Measurements from ENCODE around the gene KIAA1586.
"Not testable (repeated sequence)": the region's sequence is repeated elsewhere in the genome, so short reads cannot be mapped to it uniquely, and the experiment has no call there.

The KIAA1586 gene

DNA sequence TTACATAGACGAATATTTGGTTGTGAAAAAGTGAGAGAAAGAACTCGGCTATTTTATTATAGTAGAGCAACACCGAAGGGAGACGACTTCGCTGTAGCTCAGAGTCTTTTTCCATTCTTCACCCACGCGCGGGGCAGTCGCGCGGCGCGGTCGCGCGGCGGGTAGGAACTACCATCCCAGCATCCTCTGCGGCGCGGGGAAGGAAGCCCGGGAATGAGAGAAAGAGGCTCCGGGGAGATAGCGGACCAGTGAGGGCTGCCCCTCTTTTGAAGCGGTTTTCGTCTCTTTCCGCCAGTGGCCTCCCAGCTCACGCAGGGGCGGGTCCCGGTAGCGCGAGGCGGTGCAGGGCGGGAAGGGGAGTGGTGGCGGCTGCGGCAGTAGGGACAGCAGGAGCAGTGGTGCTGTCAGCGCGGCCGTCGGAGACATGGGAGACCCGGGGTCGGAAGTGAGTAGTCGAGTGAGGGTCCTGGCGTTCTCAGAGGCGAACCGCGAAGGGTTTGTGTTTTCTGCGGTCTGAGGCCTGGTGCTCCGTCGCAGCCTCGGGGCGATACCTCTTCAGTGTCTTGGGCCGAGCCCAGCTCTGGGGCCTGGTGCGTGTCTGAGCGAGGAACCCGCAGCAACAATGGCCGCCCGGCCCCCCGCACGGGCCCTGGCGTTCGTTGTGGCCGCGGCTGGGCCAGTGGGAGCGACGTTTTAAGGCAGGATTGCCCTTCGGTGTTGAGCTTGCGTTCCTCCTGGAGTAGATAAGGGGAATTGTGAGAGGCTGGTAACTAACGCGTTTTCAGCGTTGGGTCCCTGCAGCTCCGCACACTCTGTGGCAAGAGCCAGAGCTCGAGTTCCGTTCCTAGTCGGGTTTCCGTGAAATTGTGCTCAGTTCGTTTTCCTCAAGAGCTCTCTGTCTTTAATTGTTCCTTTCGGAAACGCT, at the start of gene KIAA1586:
TSS of gene KIAA1586 (plus strand) at position 362 of the 925 bp plus-strand sequence. CDS start at position 425, 63 bp downstream.
- DNase-seq (ENCODE audit: low spot score) = peak; percentile 70

DNA sequence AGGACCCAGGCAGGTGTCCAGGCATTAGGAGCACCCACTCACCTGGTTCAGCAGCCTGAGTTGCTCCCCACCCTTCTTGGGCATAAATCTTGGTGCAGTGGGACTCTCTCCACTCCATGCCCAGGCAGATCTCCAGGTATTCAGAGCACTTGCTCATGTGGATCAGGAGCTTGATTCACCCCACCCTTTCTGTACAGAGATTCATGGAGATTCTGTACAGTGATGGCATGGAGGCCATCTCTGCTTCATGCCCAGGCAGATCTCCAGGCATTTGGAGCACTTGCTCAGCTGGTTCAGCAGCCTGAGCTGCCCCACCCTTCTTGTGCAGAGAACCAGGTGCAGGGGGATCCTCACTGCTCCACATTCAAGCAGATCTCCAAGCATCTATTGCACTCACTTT, 47.4 kb upstream of the KIAA1586 start:
- DNase-seq (ENCODE audit: low spot score) = no peak

DNA sequence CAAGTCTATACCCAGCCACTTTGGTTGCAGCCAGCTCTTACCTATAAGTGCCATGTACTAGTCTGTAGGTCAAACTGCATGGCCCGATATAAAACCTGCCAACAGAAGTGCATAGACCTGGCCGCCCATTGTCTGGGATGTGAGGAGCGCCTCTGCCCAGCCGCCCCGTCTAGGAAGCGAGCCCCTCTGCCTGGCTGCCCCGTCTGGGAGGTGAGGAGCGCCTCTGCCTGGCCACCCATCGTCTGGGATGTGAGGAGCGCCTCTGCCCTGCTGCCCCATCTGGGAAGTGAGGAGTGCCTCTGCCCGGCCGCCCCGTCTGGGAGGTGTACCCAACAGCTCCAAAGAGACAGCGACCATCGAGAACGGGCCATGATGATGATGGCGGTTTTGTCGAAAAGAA, 46.7 kb upstream of the KIAA1586 start:
- DNase-seq (ENCODE audit: low spot score) = not testable (repeated sequence)

DNA sequence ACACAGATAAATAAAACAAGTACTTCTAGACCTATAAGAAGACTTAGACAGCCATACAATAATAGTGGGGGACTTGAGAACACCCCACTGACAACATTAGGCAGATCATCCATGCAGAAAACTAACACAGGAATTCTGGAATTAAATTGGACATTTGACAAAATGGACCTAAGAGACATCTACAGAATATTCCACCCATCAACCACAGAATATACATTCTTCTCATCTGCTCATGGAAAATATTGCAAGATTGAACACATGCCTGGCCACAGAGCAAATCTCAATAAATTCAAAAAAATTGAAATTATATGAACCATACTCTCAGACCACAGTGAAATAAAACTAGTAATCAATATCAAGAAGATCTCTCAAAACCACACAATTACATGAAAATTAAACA, 44.3 kb upstream of the KIAA1586 start:
- no peak for DNase-seq (ENCODE audit: low spot score)

DNA sequence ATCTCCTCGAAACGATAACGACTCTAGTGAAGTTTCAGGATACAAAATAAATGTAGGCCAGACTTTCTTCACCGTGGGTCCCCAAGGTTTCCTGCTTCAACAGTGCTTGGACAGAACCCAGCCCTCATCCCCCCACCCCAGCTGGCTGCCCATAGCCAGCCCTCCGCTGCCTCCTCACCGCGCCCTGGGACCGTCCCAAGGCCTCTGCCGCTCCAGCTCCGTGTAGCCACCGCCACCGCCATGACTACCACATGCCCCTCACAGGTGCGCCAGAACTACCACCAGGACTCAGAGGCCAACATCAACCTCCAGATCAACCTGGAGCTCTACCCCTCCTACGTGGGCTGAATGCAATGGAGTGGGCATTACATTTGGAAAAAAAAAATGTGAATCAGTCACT, 42.2 kb upstream of the KIAA1586 start:
- no peak for DNase-seq (ENCODE audit: low spot score)

GRCh38 chr6:57006101-57006500, 40.4 kb upstream of the KIAA1586 start:
- no peak for DNase-seq (ENCODE audit: low spot score)

GRCh38 chr6:57008069-57008468, 38.4 kb upstream of the KIAA1586 start:
- not testable (repeated sequence) for DNase-seq (ENCODE audit: low spot score)

GRCh38 chr6:57013521-57013926, 33.0 kb upstream of the KIAA1586 start:
- no peak for DNase-seq (ENCODE audit: low spot score)

GRCh38 chr6:57017069-57017468, 29.4 kb upstream of the KIAA1586 start:
- no peak for DNase-seq (ENCODE audit: low spot score)

DNA sequence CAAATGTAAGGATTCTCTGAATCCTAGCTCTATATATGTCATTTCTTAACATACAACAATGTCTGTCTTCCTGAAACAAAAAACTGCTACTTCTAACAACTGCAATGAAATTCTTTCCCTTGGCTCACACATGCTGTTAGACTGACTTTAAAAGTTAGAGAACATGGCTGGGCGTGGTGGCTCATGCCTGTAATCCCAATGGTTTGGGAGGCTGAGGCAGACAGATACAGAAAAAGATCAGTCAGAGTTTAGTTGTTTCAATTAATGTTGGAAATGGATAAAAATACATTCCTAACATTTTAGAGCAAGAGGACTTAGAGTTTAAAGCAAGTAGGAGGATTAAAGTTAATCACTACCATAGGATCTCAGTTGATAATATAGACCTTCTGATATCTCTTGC, 28.7 kb upstream of the KIAA1586 start:
- DNase-seq (ENCODE audit: low spot score) = no peak

GRCh38 chr6:57019434-57019833, 27.1 kb upstream of the KIAA1586 start:
- no peak for DNase-seq (ENCODE audit: low spot score)

DNA sequence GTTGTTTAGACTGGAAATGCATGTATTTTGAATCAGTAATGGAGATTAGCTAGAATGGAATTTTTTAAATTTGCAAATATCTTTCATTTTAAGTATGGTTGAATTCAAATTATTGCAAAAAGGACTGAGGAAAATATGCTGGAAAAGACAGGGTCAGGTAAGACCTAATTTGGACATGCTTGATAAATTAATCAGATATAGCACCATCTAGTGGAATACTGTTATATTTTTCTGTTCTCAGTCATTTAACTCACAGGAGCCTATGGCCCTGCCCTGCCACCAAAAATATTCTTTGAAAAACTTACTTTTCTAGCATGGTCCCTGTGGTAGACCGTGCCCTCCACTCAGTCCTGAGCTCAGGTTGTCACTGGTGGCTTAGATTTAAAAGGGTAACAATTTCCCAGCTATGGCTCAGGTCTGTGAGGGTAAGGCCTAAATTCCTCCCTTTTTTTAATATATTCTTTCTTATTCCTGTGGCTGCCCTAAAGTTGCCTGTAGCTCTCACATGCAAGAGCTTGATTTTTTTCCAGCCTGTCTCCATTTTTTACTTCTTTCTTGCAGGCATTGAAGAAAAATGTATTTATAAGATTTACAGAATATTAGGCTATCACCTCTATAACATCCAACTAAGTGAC, 25.3 kb upstream of the KIAA1586 start:
- DNase-seq (ENCODE audit: low spot score) = peak; percentile 28

- DNase-seq (ENCODE audit: low spot score) = no peak
Observed at GRCh38 chr6:57024321-57024720, 22.2 kb upstream of the KIAA1586 start.

DNA sequence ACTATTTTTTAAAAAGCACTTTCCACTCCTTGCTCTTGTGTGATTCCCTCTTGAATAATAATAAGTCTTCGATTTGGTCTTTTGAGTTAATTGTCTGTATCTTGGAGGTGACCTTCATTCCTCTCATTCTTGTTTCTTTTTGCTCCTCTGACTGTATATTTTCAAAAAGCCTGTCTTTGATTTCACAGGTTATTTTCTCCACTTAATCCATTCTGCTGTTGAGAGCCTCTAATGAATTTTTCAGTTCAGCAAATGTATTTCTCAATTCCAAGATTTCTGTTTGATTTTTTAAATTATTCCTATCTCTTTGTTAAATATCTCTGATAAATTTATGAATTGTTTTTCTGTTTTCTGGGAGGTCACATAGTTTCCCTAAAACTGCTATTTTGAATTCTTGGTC, 21.7 kb upstream of the KIAA1586 start:
- no peak for DNase-seq (ENCODE audit: low spot score)

DNA sequence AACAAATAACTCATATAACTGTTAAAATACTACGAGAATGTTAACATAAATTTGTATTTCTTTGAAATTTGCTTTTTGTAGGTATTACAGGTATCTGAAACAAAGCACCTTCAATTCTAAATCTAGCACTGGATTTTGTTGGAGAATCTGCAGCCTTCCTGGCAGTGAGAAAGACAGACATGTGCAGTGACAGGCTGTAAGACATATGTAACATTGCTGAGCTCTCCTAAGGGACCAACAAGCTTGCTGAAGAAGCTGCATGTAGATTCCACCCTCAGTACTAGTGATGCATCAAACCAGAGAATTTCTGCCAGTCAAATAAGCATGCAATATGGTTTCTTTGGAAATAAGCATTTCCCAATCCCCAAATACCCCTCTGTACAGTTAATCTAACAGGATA, 20.5 kb upstream of the KIAA1586 start:
- DNase-seq (ENCODE audit: low spot score) = no peak

- DNase-seq (ENCODE audit: low spot score) = no peak
Observed at GRCh38 chr6:57027301-57027700, 19.2 kb upstream of the KIAA1586 start.

DNA sequence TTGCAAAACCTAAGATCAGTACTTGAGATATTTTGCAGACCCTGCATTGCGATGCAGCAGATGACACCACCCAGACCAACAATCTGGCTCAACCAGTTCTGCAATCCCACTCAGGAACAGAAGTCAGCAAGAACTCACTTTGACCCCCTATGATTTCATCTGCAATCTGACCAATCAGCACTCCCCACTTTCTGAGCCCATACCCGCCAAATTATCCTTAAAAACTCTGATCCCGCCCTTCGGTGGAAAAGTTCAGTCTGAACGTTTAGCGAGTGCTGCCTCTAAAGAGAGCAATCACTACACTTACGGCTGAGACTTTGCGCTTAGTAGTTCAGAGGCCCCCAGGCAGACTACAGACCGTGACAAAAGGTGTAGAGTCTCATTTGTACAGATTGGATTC, 17.3 kb upstream of the KIAA1586 start:
- DNase-seq (ENCODE audit: low spot score) = no peak

GRCh38 chr6:57033228-57033627, 13.3 kb upstream of the KIAA1586 start:
- DNase-seq (ENCODE audit: low spot score) = no peak

- DNase-seq (ENCODE audit: low spot score) = no peak
Observed at GRCh38 chr6:57035549-57035948, 10.9 kb upstream of the KIAA1586 start.

- DNase-seq (ENCODE audit: low spot score) = no peak
Observed at GRCh38 chr6:57038906-57039305, 7.6 kb upstream of the KIAA1586 start.

- no peak for DNase-seq (ENCODE audit: low spot score)
Observed at GRCh38 chr6:57040011-57040410, 6.5 kb upstream of the KIAA1586 start.

- not testable (repeated sequence) for DNase-seq (ENCODE audit: low spot score)
Observed at GRCh38 chr6:57044061-57044460, 2.4 kb upstream of the KIAA1586 start.

GRCh38 chr6:57044568-57044967, 1.9 kb upstream of the KIAA1586 start:
- DNase-seq (ENCODE audit: low spot score) = no peak

- not testable (repeated sequence) for DNase-seq (ENCODE audit: low spot score)
Observed at GRCh38 chr6:57047257-57047585, 728 bp downstream of the KIAA1586 start.

All from HuH-7 (cell line).